OCI-LY3 (cell line): ENCODE results near the gene LMBRD1.

Experiments
- H2AFZ ChIP-seq: fragments of 200-600, 300-600 bp; shearing (Covaris generic); 2 replicates; pipeline ENCODE4 v1.6.0; 2014; ENCODE audit warnings: antibody characterized with exemption, low read depth, low read length
- H3K27ac ChIP-seq: fragments of 200-600, 300-600 bp; sonication (generic); 2 replicates; pipeline ENCODE4 v1.5.1; 2014; ENCODE audit warnings: mild to moderate bottlenecking, low read length, moderate library complexity, mixed read lengths
- H3K27me3 ChIP-seq: fragments of 200-600, 300-600 bp; sonication (generic); 2 replicates; pipeline ENCODE4 v1.6.1; 2014; ENCODE audit warnings: low read depth, low read length, mixed read lengths
- H3K36me3 ChIP-seq: fragments of 200-600, 300-600 bp; sonication (generic); replicated peaks from 2 replicates; pipeline ENCODE3; 2014; ENCODE audit warnings: low read depth, low read length, mixed read lengths
- H3K4me1 ChIP-seq: fragments of 300-600, 200-600 bp; sonication (generic); 2 replicates; pipeline ENCODE4 v1.6.1; 2014; ENCODE audit warnings: low read length, mixed read lengths
- H3K4me2 ChIP-seq: fragments of 200-600, 300-600 bp; sonication (generic); 2 replicates; pipeline ENCODE4 v1.6.1; 2014; ENCODE audit warnings: low read length, mixed read lengths
- H3K4me3 ChIP-seq: fragments of 300-600, 200-600 bp; sonication (generic); 2 replicates; pipeline ENCODE4 v1.5.1; 2014; ENCODE audit warnings: antibody characterized with exemption, mild to moderate bottlenecking, low read length, moderate library complexity
- H3K79me2 ChIP-seq: fragments of 300-600, 200-600 bp; shearing (Covaris generic); 2 replicates; pipeline ENCODE4 v1.6.1; 2014; ENCODE audit warnings: mild to moderate bottlenecking, low read length, mixed read lengths
- H3K9ac ChIP-seq: fragments of 300-600, 200-600 bp; shearing (Covaris generic); 2 replicates; pipeline ENCODE4 v1.6.0; 2014; ENCODE audit warnings: mild to moderate bottlenecking, low read length, moderate library complexity
- H3K9me3 ChIP-seq: fragments of 200-600, 300-600 bp; shearing (Covaris generic); 2 replicates; pipeline ENCODE4 v1.6.1; 2014; ENCODE audit warnings: low read length, mixed read lengths; ENCODE audit not compliant: insufficient read depth
- H4K20me1 ChIP-seq: fragments of 200-600, 300-600 bp; sonication (generic); 2 replicates; pipeline ENCODE4 v1.6.1; 2016; ENCODE audit warnings: low read length, mixed read lengths; ENCODE audit not compliant: insufficient read depth
- CTCF ChIP-seq: fragments of 200-600, 300-600 bp; sonication (generic); IDR thresholded peaks from 2 replicates; pipeline ENCODE4 v1.5.1; 2014; ENCODE audit warnings: antibody characterized with exemption, low read length, low read depth
- EZH2phosphoT487 ChIP-seq: fragments of 200-600 bp; shearing (Covaris generic); IDR thresholded peaks from 2 replicates; pipeline ENCODE4 v1.6.1; 2018; ENCODE audit warnings: antibody characterized with exemption, mixed run types, low read depth

LMBRD1 gene

GRCh38 chr6:69796642-69797390 lies at the start of gene LMBRD1:
LMBRD1 (minus strand) TSS chr6:69797010; CDS start chr6:69796881, 129 bp downstream.
- Histone ChIP-seq H3K9me3 (no peaks in the 10 kb centered on the region), H2AFZ (peak within 1 kb of the TSS; percentile 78; the same call in 1 of the 2 replicates), H3K79me2 (peaks cover 42% of the 10 kb centered on the region), H3K4me2 (peak within 1 kb of the TSS; percentile 90), H4K20me1 (peaks cover 26% of the 10 kb centered on the region), H3K27ac (peak within 1 kb of the TSS; percentile 76), H3K4me3 (peak within 1 kb of the TSS; percentile 86), H3K36me3 (peaks cover 2% of the 10 kb centered on the region), H3K9ac (peak within 1 kb of the TSS; percentile 87), H3K4me1 (peaks cover 17% of the 10 kb centered on the region), H3K27me3 (no peaks in the 10 kb centered on the region)
- no peak for TF ChIP-seq EZH2phosphoT487
- TF ChIP-seq CTCF, result peak; percentile 89

GRCh38 chr6:69846312-69846711 lies 49.5 kb upstream of the LMBRD1 start:
- no peak for TF ChIP-seq CTCF
- TF ChIP-seq EZH2phosphoT487, result no peak
- H3K9me3 ChIP-seq, result no peaks in the 10 kb centered on the region

GRCh38 chr6:69843189-69843588 lies 46.4 kb upstream of the LMBRD1 start:
- no peaks in the 10 kb centered on the region for H3K4me1 ChIP-seq
- H4K20me1 ChIP-seq, result no peaks in the 10 kb centered on the region
- no peaks in the 10 kb centered on the region for H3K79me2 ChIP-seq
- H3K4me2 ChIP-seq, result no peak overlapping the region
- no peak for TF ChIP-seq CTCF
- TF ChIP-seq EZH2phosphoT487, result no peak
- H3K9ac ChIP-seq, result no peak overlapping the region
- H3K36me3 ChIP-seq, result no peaks in the 10 kb centered on the region
- H3K9me3 ChIP-seq, result no peaks in the 10 kb centered on the region
- H3K27me3 ChIP-seq, result no peaks in the 10 kb centered on the region
- no peak overlapping the region for H2AFZ ChIP-seq
- no peak overlapping the region for H3K4me3 ChIP-seq
- no peak overlapping the region for H3K27ac ChIP-seq

More at GRCh38 chr6:69846312-69846711, 49.5 kb upstream of the LMBRD1 start:
- Histone ChIP-seq H3K27ac (no peak overlapping the region), H3K4me2 (no peak overlapping the region), H3K36me3 (no peaks in the 10 kb centered on the region), H3K4me1 (no peaks in the 10 kb centered on the region), H3K4me3 (no peak overlapping the region), H3K79me2 (no peaks in the 10 kb centered on the region), H4K20me1 (no peaks in the 10 kb centered on the region), H2AFZ (no peak overlapping the region), H3K27me3 (no peaks in the 10 kb centered on the region), H3K9ac (no peak overlapping the region)

GRCh38 chr6:69841862-69842261 lies 45.1 kb upstream of the LMBRD1 start:
- no peak overlapping the region for H3K4me3 ChIP-seq
- no peaks in the 10 kb centered on the region for H4K20me1 ChIP-seq
- peaks cover 7% of the 10 kb centered on the region for H3K4me1 ChIP-seq
- TF ChIP-seq CTCF (no peak), EZH2phosphoT487 (no peak)
- H3K36me3 ChIP-seq, result no peaks in the 10 kb centered on the region
- H3K9me3 ChIP-seq, result no peaks in the 10 kb centered on the region
- H3K4me2 ChIP-seq, result no peak overlapping the region
- no peak overlapping the region for H3K9ac ChIP-seq
- no peaks in the 10 kb centered on the region for H3K79me2 ChIP-seq
- H3K27ac ChIP-seq, result no peak overlapping the region
- no peak overlapping the region for H2AFZ ChIP-seq
- no peaks in the 10 kb centered on the region for H3K27me3 ChIP-seq
